NB4 (cell line): ENCODE data around the gene C20orf144.

Source experiments
- DNase-seq: peaks from one replicate; pipeline ENCODE4 v3.0.0; 2010; ENCODE audit warnings: low read depth
- H3K4me3 ChIP-seq: one replicate; pipeline ENCODE4 v1.5.1; 2011; ENCODE audit warnings: mild to moderate bottlenecking, low read depth, low read length, moderate library complexity
- CTCF ChIP-seq: IDR thresholded peaks from one replicate; pipeline ENCODE4 v1.5.1; 2012; ENCODE audit warnings: low read depth, low read length
- MAX ChIP-seq: IDR thresholded peaks from 2 replicates; pipeline ENCODE4 v1.6.1; 2011; ENCODE audit warnings: low read depth, low read length
- MYC ChIP-seq: IDR thresholded peaks from 2 replicates; pipeline ENCODE4 v1.6.1; 2011; ENCODE audit warnings: low read depth, low read length
- POLR2A ChIP-seq: IDR thresholded peaks from 2 replicates; pipeline ENCODE4 v1.6.1; 2011; ENCODE audit warnings: mild to moderate bottlenecking; ENCODE audit not compliant: insufficient read length; ENCODE audit errors: extremely low read depth

C20orf144 gene

GRCh38 chr20:33647603-33648395, 14.3 kb upstream of the C20orf144 start:
- DNase-seq, result no peak
- TF ChIP-seq CTCF, result no peak
- TF ChIP-seq MYC, result no peak
- no peak for TF ChIP-seq POLR2A
- TF ChIP-seq MAX, result no peak
- H3K4me3 ChIP-seq, result no peak overlapping the region

GRCh38 chr20:33648396-33649004, 13.6 kb upstream of the C20orf144 start:
- DNase-seq, result no peak
- H3K4me3 ChIP-seq, result no peak overlapping the region
- TF ChIP-seq POLR2A, result no peak
- no peak for TF ChIP-seq CTCF
- TF ChIP-seq MYC, result no peak
- no peak for TF ChIP-seq MAX

GRCh38 chr20:33649201-33649681, 12.9 kb upstream of the C20orf144 start:
- H3K4me3 ChIP-seq, result no peak overlapping the region
- DNase-seq, result no peak
- TF ChIP-seq CTCF (no peak), MYC (no peak), POLR2A (no peak), MAX (no peak)

GRCh38 chr20:33650111-33650752, 11.9 kb upstream of the C20orf144 start:
- H3K4me3 ChIP-seq, result no peak overlapping the region
- TF ChIP-seq POLR2A, result no peak
- no peak for TF ChIP-seq MYC
- TF ChIP-seq CTCF, result no peak
- no peak for TF ChIP-seq MAX
- DNase-seq, result no peak

- no peak overlapping the region for H3K4me3 ChIP-seq
- TF ChIP-seq MYC (no peak), POLR2A (no peak), CTCF (no peak), MAX (no peak)
- DNase-seq, result no peak
Observed at GRCh38 chr20:33650753-33651561, 11.2 kb upstream of the C20orf144 start.
